Measurements from ENCODE around the gene TMEM87B. TPM values are rescaled to one million over a fixed set of nuclear protein-coding genes. Genes with fewer than 3 reads are reported as not detected.
"Not testable (repeated sequence)": the region's sequence is repeated elsewhere in the genome, so short reads cannot be mapped to it uniquely, and the experiment has no call there.

Gene TMEM87B
- total RNA-seq, 2 donors from 2014 or later = 56.7 to 71.2 TPM

DNA sequence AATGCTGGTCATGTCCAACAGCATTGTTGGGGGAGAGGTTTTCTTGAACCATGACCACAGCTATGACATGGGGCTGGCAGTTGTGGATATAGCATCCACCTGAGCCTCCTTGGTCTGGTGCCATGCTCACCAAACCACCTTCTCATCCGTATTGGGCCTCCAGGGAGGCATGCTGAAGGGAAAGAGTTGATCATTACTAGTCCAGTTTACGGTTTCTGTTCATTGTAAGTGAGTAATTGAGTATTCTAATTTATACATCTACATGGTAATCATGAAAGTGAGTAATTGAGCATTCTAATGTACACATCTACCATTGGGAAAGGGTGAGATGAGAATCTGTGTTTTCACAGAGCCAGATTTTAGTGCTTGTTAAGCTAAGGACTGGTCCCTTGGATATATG, 6.8 kb downstream of the TMEM87B start:
- Histone ChIP-seq H3K9ac (ENCODE audit: low read depth in 2 of 2, low read length in 2 of 2) (no peak overlapping the region), H3K9me3 (no peaks in the 10 kb centered on the region), H3K27ac (no peak overlapping the region), H3K27me3 (no peaks in the 10 kb centered on the region), H3K4me3 (no peak overlapping the region), H3K4me1 (peaks cover 6% of the 10 kb centered on the region), H3K36me3 (peaks cover 5% of the 10 kb centered on the region)
- intact Hi-C loops (cut with DNase I) = no loop called here
- TF ChIP-seq, protein P1, sequence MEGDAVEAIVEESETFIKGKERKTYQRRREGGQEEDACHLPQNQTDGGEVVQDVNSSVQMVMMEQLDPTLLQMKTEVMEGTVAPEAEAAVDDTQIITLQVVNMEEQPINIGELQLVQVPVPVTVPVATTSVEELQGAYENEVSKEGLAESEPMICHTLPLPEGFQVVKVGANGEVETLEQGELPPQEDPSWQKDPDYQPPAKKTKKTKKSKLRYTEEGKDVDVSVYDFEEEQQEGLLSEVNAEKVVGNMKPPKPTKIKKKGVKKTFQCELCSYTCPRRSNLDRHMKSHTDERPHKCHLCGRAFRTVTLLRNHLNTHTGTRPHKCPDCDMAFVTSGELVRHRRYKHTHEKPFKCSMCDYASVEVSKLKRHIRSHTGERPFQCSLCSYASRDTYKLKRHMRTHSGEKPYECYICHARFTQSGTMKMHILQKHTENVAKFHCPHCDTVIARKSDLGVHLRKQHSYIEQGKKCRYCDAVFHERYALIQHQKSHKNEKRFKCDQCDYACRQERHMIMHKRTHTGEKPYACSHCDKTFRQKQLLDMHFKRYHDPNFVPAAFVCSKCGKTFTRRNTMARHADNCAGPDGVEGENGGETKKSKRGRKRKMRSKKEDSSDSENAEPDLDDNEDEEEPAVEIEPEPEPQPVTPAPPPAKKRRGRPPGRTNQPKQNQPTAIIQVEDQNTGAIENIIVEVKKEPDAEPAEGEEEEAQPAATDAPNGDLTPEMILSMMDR (IDR thresholded peaks at IDR 0.05) = no peak
- DNase-seq = no peak

DNA sequence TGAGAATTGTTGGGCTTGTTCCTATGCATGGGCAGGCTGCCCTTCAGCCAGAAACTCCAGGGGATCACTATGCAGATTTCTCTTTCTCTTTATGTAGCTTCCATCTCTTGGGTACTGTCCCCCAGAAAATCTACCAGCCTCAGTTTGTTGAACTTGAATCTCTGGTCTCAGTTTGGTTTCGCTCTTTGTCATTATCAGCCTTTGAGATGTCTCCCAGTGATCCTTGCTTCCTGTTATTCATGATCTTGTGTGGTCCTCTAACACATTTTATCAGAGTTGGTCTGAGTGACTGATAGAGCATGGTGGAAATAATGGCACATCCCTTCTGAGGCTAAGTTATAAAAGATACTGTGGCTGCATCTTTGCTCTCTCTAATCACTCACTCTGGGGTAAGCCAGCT, 7.8 kb downstream of the TMEM87B start:
- intact Hi-C loops (cut with DNase I) = no loop called here
- Histone ChIP-seq H3K27ac (no peak overlapping the region), H3K9me3 (no peaks in the 10 kb centered on the region), H3K27me3 (no peaks in the 10 kb centered on the region), H3K4me3 (no peak overlapping the region), H3K36me3 (peaks cover 10% of the 10 kb centered on the region), H3K4me1 (no peaks in the 10 kb centered on the region), H3K9ac (ENCODE audit: low read depth in 2 of 2, low read length in 2 of 2) (no peak overlapping the region)
- no peak for DNase-seq
- TF ChIP-seq, protein P1 (IDR thresholded peaks at IDR 0.05) = no peak

DNA sequence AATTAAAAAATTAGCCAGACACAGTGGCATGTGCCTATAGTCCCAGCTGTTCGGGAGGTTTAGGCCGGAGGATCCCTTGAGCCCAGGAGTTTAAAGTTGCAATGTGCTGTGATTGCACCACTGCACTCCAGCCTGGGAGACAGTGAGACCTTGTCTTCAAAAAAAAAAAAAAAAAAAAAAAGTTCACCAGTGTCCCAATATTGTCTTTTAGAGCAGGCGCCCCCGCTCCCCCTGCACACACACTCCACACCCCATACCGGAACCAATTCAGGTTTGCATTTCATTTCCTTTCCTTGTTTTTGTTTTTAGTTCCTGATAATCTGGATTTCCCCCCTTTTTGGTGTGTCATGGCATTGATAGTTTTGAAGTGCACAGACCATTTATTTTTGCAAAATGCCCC, 10.4 kb downstream of the TMEM87B start:
- H3K4me3 ChIP-seq = no peak overlapping the region
- H3K36me3 ChIP-seq = peaks cover 10% of the 10 kb centered on the region
- H3K9me3 ChIP-seq = no peaks in the 10 kb centered on the region
- TF ChIP-seq, protein P1 (IDR thresholded peaks at IDR 0.05) = no peak
- no peak overlapping the region for H3K9ac ChIP-seq (ENCODE audit: low read depth in 2 of 2, low read length in 2 of 2)
- intact Hi-C loops (cut with DNase I) = no loop called here
- H3K4me1 ChIP-seq = no peaks in the 10 kb centered on the region
- no peaks in the 10 kb centered on the region for H3K27me3 ChIP-seq
- no peak for DNase-seq
- no peak overlapping the region for H3K27ac ChIP-seq

DNA sequence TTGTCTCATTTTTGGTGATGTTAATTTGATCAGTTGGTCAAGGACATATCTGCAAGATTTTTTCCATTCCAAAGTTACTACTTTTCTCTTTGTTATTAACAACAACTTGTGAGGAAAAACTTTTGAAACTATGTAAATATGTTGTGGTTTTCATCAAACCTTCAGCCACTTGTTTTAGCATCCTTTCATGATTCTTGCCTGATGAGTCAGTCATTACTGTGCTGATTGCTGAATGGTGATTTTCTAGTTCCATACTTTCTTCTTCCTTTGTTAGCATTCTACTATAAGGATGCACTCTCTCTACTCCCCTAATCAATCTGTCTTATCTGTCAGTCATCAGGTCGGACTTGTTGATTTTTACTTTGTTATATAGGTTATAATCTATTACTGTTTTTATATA, 10.9 kb downstream of the TMEM87B start:
- intact Hi-C loops (cut with DNase I) = no loop called here
- no peak for DNase-seq
- Histone ChIP-seq H3K9ac (ENCODE audit: low read depth in 2 of 2, low read length in 2 of 2) (no peak overlapping the region), H3K4me3 (no peak overlapping the region), H3K9me3 (no peaks in the 10 kb centered on the region), H3K27ac (no peak overlapping the region), H3K36me3 (peaks cover 10% of the 10 kb centered on the region), H3K27me3 (no peaks in the 10 kb centered on the region), H3K4me1 (no peaks in the 10 kb centered on the region)
- TF ChIP-seq, protein P1 (IDR thresholded peaks at IDR 0.05) = no peak

DNA sequence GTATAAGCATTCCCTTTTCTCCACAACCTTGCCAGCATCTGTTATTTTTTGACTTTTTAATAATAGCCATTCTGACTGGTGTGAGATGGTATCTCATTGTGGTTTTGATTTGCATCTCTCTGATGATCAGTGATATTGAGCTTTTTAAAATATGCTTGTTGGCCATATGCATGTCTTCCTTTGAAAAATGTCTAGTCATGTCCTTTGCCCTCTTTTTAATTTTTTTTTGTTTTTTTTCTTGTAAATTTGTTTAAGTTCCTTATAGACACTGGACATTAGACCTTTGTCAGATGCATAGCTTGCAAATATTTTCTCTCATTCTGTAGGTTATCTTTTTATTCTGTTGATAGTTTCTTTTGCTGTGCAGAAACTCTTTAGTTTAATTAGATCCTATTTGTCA, 14.7 kb downstream of the TMEM87B start:
- H3K4me3 ChIP-seq; H3K9ac ChIP-seq (ENCODE audit: low read depth in 2 of 2, low read length in 2 of 2); H3K36me3 ChIP-seq; H3K27ac ChIP-seq; intact Hi-C loops (cut with DNase I); H3K9me3 ChIP-seq; H3K27me3 ChIP-seq; H3K4me1 ChIP-seq; DNase-seq: not testable (repeated sequence)

DNA sequence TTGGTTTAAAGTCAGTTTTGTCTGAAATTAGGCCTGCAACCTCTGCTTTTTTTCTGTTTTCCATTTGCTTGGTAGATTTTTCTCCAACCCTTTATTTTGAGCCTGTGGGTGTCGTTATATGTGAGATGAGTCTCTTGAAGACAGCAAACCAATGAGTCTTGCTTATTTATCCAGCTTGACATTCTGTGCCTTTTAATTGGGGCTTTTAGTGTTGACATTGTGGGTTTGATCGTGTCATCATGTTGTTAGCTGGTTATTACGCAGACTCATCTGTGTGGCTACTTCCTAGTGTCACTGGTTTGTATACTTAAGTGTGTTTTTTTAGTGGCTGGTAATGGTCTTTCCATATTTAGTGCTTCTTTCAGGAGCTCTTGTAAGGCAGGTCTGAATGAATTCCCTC, 18.8 kb downstream of the TMEM87B start:
- H3K4me1 ChIP-seq = peaks cover 4% of the 10 kb centered on the region
- no peak overlapping the region for H3K4me3 ChIP-seq
- H3K27ac ChIP-seq = no peak overlapping the region
- no peak overlapping the region for H3K9ac ChIP-seq (ENCODE audit: low read depth in 2 of 2, low read length in 2 of 2)
- no peaks in the 10 kb centered on the region for H3K9me3 ChIP-seq
- H3K27me3 ChIP-seq = no peaks in the 10 kb centered on the region
- TF ChIP-seq, protein P1 (IDR thresholded peaks at IDR 0.05) = no peak
- no peak for DNase-seq
- peaks cover 6% of the 10 kb centered on the region for H3K36me3 ChIP-seq
- intact Hi-C loops (cut with DNase I) = no loop called here

Data from colonic mucosa (tissue), 4 donors.